ENCODE data around the gene AKAP11.

GRCh38 chr13:42266473-42266872 lies 5.5 kb upstream of the AKAP11 start:
- TF ChIP-seq EZH2 (IDR thresholded peaks at IDR 0.05; ENCODE audit: borderline replicate concordance, low read depth, low read length, poor library complexity, severe bottlenecking): no peak
- TF ChIP-seq, protein P1, sequence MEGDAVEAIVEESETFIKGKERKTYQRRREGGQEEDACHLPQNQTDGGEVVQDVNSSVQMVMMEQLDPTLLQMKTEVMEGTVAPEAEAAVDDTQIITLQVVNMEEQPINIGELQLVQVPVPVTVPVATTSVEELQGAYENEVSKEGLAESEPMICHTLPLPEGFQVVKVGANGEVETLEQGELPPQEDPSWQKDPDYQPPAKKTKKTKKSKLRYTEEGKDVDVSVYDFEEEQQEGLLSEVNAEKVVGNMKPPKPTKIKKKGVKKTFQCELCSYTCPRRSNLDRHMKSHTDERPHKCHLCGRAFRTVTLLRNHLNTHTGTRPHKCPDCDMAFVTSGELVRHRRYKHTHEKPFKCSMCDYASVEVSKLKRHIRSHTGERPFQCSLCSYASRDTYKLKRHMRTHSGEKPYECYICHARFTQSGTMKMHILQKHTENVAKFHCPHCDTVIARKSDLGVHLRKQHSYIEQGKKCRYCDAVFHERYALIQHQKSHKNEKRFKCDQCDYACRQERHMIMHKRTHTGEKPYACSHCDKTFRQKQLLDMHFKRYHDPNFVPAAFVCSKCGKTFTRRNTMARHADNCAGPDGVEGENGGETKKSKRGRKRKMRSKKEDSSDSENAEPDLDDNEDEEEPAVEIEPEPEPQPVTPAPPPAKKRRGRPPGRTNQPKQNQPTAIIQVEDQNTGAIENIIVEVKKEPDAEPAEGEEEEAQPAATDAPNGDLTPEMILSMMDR (conservative IDR thresholded peaks at IDR 0.05; ENCODE audit: low read depth, low read length): no peak
